B cell (primary cell): ENCODE measurements around the gene DLG1.

Experiments
- EZH2 ChIP-seq: IDR thresholded peaks from 2 replicates; pipeline ENCODE4 v1.6.1; 2012; ENCODE audit warnings: borderline replicate concordance, low read depth, mild to moderate bottlenecking, moderate library complexity, low read length; ENCODE audit not compliant: insufficient read depth, poor library complexity, severe bottlenecking
- TF ChIP-seq, protein P1 (sequence below): fragments of 200-600 bp; IDR thresholded peaks from one replicate; pipeline ENCODE4 v1.8.0; 2022; ENCODE audit warnings: antibody characterized with exemption, mild to moderate bottlenecking

DNA sequence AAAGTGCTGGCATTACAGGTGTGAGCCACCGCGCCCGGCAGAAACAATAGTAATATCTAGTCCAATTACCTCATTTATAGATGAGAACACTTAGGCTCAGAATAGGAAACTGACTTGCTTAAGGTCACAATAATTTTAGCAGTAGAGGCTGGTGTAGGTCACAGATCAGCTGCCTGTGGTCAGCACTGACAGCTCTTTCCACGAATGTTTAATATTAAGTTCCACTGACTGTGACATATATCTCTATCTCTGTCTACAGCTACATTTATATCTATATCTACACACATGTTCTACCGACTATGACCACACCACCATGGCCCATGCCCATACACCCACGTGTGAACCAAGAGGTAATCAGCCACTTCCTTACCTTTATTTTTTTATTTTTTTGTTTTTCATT lies 40.2 kb upstream of the DLG1 start:
- TF ChIP-seq, protein P1, sequence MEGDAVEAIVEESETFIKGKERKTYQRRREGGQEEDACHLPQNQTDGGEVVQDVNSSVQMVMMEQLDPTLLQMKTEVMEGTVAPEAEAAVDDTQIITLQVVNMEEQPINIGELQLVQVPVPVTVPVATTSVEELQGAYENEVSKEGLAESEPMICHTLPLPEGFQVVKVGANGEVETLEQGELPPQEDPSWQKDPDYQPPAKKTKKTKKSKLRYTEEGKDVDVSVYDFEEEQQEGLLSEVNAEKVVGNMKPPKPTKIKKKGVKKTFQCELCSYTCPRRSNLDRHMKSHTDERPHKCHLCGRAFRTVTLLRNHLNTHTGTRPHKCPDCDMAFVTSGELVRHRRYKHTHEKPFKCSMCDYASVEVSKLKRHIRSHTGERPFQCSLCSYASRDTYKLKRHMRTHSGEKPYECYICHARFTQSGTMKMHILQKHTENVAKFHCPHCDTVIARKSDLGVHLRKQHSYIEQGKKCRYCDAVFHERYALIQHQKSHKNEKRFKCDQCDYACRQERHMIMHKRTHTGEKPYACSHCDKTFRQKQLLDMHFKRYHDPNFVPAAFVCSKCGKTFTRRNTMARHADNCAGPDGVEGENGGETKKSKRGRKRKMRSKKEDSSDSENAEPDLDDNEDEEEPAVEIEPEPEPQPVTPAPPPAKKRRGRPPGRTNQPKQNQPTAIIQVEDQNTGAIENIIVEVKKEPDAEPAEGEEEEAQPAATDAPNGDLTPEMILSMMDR = no peak
- no peak for TF ChIP-seq EZH2
